Upper lobe of right lung (tissue), 1 donor: ENCODE results near the gene B3GALT5. TPM values are rescaled to one million over a fixed set of nuclear protein-coding genes. Genes with fewer than 3 reads are reported as not detected.

Source experiments
- ATAC-seq: fragments of 200-7000 bp; cut with Tn5 transposase; one replicate; pipeline ENCODE4 v1.9.1; 2020; ENCODE audit warnings: mild to moderate bottlenecking, moderate library complexity
- DNase-seq: peaks from one replicate; pipeline ENCODE4 v3.0.0-alpha.2; 2020
- H3K27ac ChIP-seq: fragments of 200-600 bp; one replicate; pipeline ENCODE4 v1.8.0; 2022
- H3K27me3 ChIP-seq: fragments of 200-600 bp; one replicate; pipeline ENCODE4 v1.8.0; 2022; ENCODE audit warnings: mild to moderate bottlenecking
- H3K36me3 ChIP-seq: fragments of 200-600 bp; one replicate; pipeline ENCODE4 v1.8.0; 2022
- H3K4me1 ChIP-seq: fragments of 200-600 bp; one replicate; pipeline ENCODE4 v1.8.0; 2022
- H3K4me3 ChIP-seq: fragments of 200-600 bp; one replicate; pipeline ENCODE4 v1.8.0; 2022; ENCODE audit warnings: mild to moderate bottlenecking
- H3K9me3 ChIP-seq: fragments of 200-600 bp; one replicate; pipeline ENCODE4 v1.8.0; 2022
- CTCF ChIP-seq: fragments of 200-600 bp; IDR thresholded peaks from one replicate; pipeline ENCODE4 v1.8.0; 2022; ENCODE audit warnings: antibody characterized with exemption
- intact Hi-C: fragments of 100-400 bp; cut with DNase I; formaldehyde crosslinking; loops from one replicate; pipeline ENCODE4 v1.11.0; 2022
- total RNA-seq: library from RNA; stranded (reverse); fragmentation: NEBNext Ultra II Directional; extraction: Animal tissue kit (Norgen Biotek cat#: 25700); gene quantifications from one replicate; pipeline ENCODE4 v1.2.1, GENCODE V29; 2021
- donor health status: DM: no; HTN: yes; CAD: no; lungs with severe emphysema.

The B3GALT5 gene
- total RNA-seq, 1 donor from 2014 or later = not detected

DNA sequence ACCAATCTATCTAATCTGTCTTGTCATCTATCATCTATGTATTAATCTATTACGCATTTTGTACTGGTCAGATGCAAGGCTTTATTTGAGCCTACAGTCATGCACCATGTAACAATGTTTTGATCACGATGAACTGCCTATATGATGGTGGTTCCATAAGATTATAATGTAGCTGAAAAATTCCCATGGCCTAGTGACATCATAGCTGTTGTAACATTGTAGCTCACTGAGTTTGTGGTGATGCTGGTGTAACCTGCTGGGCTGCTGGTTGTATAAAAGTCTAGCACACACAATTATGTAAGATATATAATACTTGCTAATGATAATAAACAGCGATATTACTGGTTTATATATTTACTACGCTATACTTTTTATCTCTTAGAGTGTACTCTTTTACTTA, 67.5 kb downstream of the B3GALT5 start:
- ATAC-seq (no peak), DNase-seq (no peak)
- Histone ChIP-seq H3K9me3 (no peaks in the 10 kb centered on the region), H3K4me3 (no peak overlapping the region), H3K36me3 (no peaks in the 10 kb centered on the region), H3K27ac (no peak overlapping the region), H3K4me1 (no peaks in the 10 kb centered on the region), H3K27me3 (no peaks in the 10 kb centered on the region)
- TF ChIP-seq CTCF = no peak
- intact Hi-C loops = no loop called here

DNA sequence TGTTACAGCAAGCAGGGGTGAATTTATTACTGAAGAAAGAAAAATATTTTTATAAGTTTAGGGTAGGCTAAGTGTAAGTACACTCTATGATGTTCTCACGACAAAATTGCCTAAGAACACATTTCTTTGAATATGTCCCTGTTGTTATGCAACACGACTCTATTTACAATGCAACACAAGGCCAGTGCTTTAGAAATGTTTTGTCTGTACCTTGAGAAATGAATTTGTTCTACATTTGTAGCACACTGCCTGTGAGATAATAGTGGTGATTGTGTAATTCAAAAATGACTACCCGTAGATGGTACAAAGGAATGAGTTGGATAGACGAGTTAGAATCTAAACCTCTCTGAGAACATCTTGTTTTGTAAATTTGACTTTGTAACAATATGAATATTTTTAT, 68.5 kb downstream of the B3GALT5 start:
- H3K9me3 ChIP-seq = no peaks in the 10 kb centered on the region
- no peak for DNase-seq
- no peaks in the 10 kb centered on the region for H3K36me3 ChIP-seq
- H3K27ac ChIP-seq = no peak overlapping the region
- no peak overlapping the region for H3K4me3 ChIP-seq
- intact Hi-C loops = no loop called here
- no peaks in the 10 kb centered on the region for H3K27me3 ChIP-seq
- TF ChIP-seq CTCF = no peak
- H3K4me1 ChIP-seq = no peaks in the 10 kb centered on the region
- no peak for ATAC-seq

GRCh38 chr21:39681845-39682244, 69.1 kb downstream of the B3GALT5 start:
- H3K27ac ChIP-seq = no peak overlapping the region
- no peaks in the 10 kb centered on the region for H3K4me1 ChIP-seq
- H3K27me3 ChIP-seq = no peaks in the 10 kb centered on the region
- DNase-seq = no peak
- no peak overlapping the region for H3K4me3 ChIP-seq
- ATAC-seq = no peak
- TF ChIP-seq CTCF = no peak
- intact Hi-C loops = no loop called here
- H3K36me3 ChIP-seq = no peaks in the 10 kb centered on the region
- H3K9me3 ChIP-seq = no peaks in the 10 kb centered on the region

- intact Hi-C loops = no loop called here
- Histone ChIP-seq H3K4me3 (no peak overlapping the region), H3K27ac (no peak overlapping the region), H3K4me1 (no peaks in the 10 kb centered on the region), H3K9me3 (no peaks in the 10 kb centered on the region), H3K36me3 (no peaks in the 10 kb centered on the region), H3K27me3 (no peaks in the 10 kb centered on the region)
- no peak for TF ChIP-seq CTCF
- no peak for DNase-seq
- no peak for ATAC-seq
Observed at GRCh38 chr21:39685236-39685635, 72.5 kb downstream of the B3GALT5 start.

GRCh38 chr21:39685991-39686390, 73.3 kb downstream of the B3GALT5 start:
- ATAC-seq = no peak

More at GRCh38 chr21:39685991-39686390, 73.3 kb downstream of the B3GALT5 start:
- Histone ChIP-seq H3K27ac (no peak overlapping the region), H3K4me3 (no peak overlapping the region), H3K36me3 (no peaks in the 10 kb centered on the region), H3K27me3 (no peaks in the 10 kb centered on the region), H3K4me1 (no peaks in the 10 kb centered on the region), H3K9me3 (no peaks in the 10 kb centered on the region)
- TF ChIP-seq CTCF = no peak
- intact Hi-C loops = no loop called here
- no peak for DNase-seq
